SK-N-SH treated with all-trans-retinoic acid at 6 μM for 48 hours (cell line): ENCODE measurements around the gene URM1.
"Not testable (repeated sequence)": the region's sequence is repeated elsewhere in the genome, so short reads cannot be mapped to it uniquely, and the experiment has no call there.

Experiments used
- ATAC-seq: fragments of 200-7000 bp; cut with Tn5 transposase; 3 replicates; pipeline ENCODE4 v1.9.1; 2020; ENCODE audit warnings: mild to moderate bottlenecking, moderate library complexity
- ARNTL ChIP-seq: fragments of 450-650 bp; formaldehyde crosslinking; IDR thresholded peaks from 2 replicates; pipeline ENCODE4 v1.5.0; 2020; ENCODE audit warnings: low read depth, mild to moderate bottlenecking, moderate library complexity, borderline replicate concordance
- CSDC2 ChIP-seq: fragments of 250-450 bp; sonication (Bioruptor Pico); IDR thresholded peaks from 2 replicates; pipeline ENCODE4 v1.5.0; 2020; ENCODE audit warnings: mild to moderate bottlenecking, moderate library complexity
- ESRRG ChIP-seq: fragments of 250-450 bp; sonication (Bioruptor Pico); IDR thresholded peaks from 2 replicates; pipeline ENCODE4 v1.6.1; 2021; ENCODE audit warnings: mild to moderate bottlenecking
- GLIS3 ChIP-seq: fragments of 250-450 bp; sonication (Bioruptor Pico); IDR thresholded peaks from 2 replicates; pipeline ENCODE4 v1.5.0; 2020; ENCODE audit warnings: mild to moderate bottlenecking, moderate library complexity
- ISL1 ChIP-seq: fragments of 250-450 bp; sonication (Bioruptor Pico); IDR thresholded peaks from 2 replicates; pipeline ENCODE4 v2.1.2; 2022; ENCODE audit warnings: mild to moderate bottlenecking, moderate library complexity
- OSR1 ChIP-seq: fragments of 250-450 bp; sonication (Bioruptor Pico); IDR thresholded peaks from 2 replicates; pipeline ENCODE4 v1.8.0; 2022; ENCODE audit warnings: moderate library complexity, mild to moderate bottlenecking, inconsistent platforms
- RARB ChIP-seq: fragments of 250-450 bp; sonication (Bioruptor Pico); IDR thresholded peaks from 2 replicates; pipeline ENCODE4 v1.8.0; 2021; ENCODE audit warnings: mild to moderate bottlenecking, moderate library complexity
- SNAI2 ChIP-seq: fragments of 250-450 bp; sonication (Bioruptor Pico); IDR thresholded peaks from 2 replicates; pipeline ENCODE4 v1.5.0; 2020; ENCODE audit warnings: mild to moderate bottlenecking, moderate library complexity
- TCF4 ChIP-seq: fragments of 250-450 bp; sonication (Bioruptor Pico); IDR thresholded peaks from 2 replicates; pipeline ENCODE4 v1.8.0; 2021; ENCODE audit warnings: mild to moderate bottlenecking, moderate library complexity, borderline replicate concordance
- TOX ChIP-seq: fragments of 250-450 bp; sonication (Bioruptor Pico); IDR thresholded peaks from 2 replicates; pipeline ENCODE4 v1.8.0; 2021; ENCODE audit warnings: mild to moderate bottlenecking, moderate library complexity, borderline replicate concordance
- ZC3H10 ChIP-seq: fragments of 250-450 bp; sonication (Bioruptor Pico); IDR thresholded peaks from 2 replicates; pipeline ENCODE4 v1.5.1; 2021; ENCODE audit warnings: mild to moderate bottlenecking, moderate library complexity
- ZFP3 ChIP-seq: fragments of 250-450 bp; sonication (Bioruptor Pico); IDR thresholded peaks from 2 replicates; pipeline ENCODE4 v1.5.0; 2020; ENCODE audit warnings: mild to moderate bottlenecking, moderate library complexity
- ZFP30 ChIP-seq: fragments of 450-650 bp; formaldehyde crosslinking; IDR thresholded peaks from 2 replicates; pipeline ENCODE4 v1.5.0; 2022; ENCODE audit warnings: mild to moderate bottlenecking, moderate library complexity
- ZNF70 ChIP-seq: fragments of 450-650 bp; formaldehyde crosslinking; IDR thresholded peaks from 2 replicates; pipeline ENCODE4 v1.5.0; 2020; ENCODE audit warnings: mild to moderate bottlenecking, moderate library complexity
- ZNF8 ChIP-seq: fragments of 450-650 bp; formaldehyde crosslinking; IDR thresholded peaks from 2 replicates; pipeline ENCODE4 v1.5.0; 2020; ENCODE audit warnings: mild to moderate bottlenecking, moderate library complexity
- TF ChIP-seq, protein P1 (sequence below): fragments of 250-450 bp; sonication (Bioruptor Pico); IDR thresholded peaks from 2 replicates; pipeline ENCODE4 v1.5.0; 2020; ENCODE audit warnings: mild to moderate bottlenecking, moderate library complexity
- TF ChIP-seq, protein P2 (sequence below): fragments of 250-450 bp; sonication (Bioruptor Pico); IDR thresholded peaks from 2 replicates; pipeline ENCODE4 v1.8.0; 2020; ENCODE audit warnings: mild to moderate bottlenecking, moderate library complexity, borderline replicate concordance
- TF ChIP-seq, protein P3 (sequence below): fragments of 250-450 bp; sonication (Bioruptor Pico); IDR thresholded peaks from 2 replicates; pipeline ENCODE4 v1.8.0; 2021; ENCODE audit warnings: low read depth, mild to moderate bottlenecking, moderate library complexity, borderline replicate concordance
- TF ChIP-seq, protein P4 (sequence below): fragments of 250-450 bp; sonication (Bioruptor Pico); IDR thresholded peaks from 2 replicates; pipeline ENCODE4 v1.5.1; 2021; ENCODE audit warnings: mild to moderate bottlenecking, moderate library complexity

URM1 gene

DNA sequence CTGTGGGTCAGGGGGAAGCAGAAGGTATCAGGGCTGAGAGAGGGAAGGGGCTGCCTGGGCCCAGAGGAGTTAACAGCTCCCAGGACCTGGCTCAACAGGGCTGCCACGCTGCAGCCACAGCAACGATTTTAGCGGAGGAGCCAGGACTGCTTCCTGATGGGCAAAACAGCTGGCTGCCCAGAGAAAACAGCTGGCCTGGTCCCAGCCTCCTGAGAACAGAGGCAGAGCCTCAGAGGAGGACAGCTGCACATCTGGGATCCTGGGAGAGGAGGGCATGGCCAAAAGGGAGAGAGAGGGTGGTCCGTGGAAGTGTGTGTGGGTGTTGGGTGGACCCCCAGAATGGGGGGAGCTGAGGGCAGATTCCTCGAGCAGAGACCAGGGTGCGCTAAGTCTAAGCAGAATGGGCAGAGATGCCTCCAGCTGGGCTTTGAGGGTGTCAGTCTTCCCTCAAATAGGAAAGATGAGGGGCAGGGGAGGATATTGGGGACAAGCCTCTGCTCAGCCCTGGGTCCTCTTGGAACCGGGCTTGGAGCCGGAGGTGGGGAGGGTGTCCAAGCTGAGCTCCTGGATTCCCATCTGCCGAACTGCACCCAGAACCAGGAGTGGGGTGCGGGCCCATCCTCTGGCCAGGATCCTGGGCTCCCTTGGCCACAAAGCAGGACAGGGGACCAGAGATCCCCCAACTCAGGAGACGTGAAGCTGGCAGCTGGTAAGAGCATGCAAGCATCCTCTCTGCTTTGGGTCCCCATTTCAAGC is 40.4 kb downstream of the URM1 start:
- no peak for ATAC-seq
- TF ChIP-seq ISL1 (CRISPR knock-in tag) (no peak), ZFP3 (CRISPR knock-in tag) (no peak), SNAI2 (CRISPR knock-in tag) (no peak), ZC3H10 (CRISPR knock-in tag) (no peak), GLIS3 (CRISPR knock-in tag) (no peak), OSR1 (CRISPR knock-in tag) (no peak), ARNTL (CRISPR knock-in tag) (no peak), ZNF8 (CRISPR knock-in tag) (no peak), ZFP30 (no peak), ZNF70 (CRISPR knock-in tag) (no peak)
- TF ChIP-seq, protein P1, sequence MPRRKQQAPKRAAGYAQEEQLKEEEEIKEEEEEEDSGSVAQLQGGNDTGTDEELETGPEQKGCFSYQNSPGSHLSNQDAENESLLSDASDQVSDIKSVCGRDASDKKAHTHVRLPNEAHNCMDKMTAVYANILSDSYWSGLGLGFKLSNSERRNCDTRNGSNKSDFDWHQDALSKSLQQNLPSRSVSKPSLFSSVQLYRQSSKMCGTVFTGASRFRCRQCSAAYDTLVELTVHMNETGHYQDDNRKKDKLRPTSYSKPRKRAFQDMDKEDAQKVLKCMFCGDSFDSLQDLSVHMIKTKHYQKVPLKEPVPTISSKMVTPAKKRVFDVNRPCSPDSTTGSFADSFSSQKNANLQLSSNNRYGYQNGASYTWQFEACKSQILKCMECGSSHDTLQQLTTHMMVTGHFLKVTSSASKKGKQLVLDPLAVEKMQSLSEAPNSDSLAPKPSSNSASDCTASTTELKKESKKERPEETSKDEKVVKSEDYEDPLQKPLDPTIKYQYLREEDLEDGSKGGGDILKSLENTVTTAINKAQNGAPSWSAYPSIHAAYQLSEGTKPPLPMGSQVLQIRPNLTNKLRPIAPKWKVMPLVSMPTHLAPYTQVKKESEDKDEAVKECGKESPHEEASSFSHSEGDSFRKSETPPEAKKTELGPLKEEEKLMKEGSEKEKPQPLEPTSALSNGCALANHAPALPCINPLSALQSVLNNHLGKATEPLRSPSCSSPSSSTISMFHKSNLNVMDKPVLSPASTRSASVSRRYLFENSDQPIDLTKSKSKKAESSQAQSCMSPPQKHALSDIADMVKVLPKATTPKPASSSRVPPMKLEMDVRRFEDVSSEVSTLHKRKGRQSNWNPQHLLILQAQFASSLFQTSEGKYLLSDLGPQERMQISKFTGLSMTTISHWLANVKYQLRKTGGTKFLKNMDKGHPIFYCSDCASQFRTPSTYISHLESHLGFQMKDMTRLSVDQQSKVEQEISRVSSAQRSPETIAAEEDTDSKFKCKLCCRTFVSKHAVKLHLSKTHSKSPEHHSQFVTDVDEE (CRISPR knock-in tag) = no peak
- TF ChIP-seq, protein P2, sequence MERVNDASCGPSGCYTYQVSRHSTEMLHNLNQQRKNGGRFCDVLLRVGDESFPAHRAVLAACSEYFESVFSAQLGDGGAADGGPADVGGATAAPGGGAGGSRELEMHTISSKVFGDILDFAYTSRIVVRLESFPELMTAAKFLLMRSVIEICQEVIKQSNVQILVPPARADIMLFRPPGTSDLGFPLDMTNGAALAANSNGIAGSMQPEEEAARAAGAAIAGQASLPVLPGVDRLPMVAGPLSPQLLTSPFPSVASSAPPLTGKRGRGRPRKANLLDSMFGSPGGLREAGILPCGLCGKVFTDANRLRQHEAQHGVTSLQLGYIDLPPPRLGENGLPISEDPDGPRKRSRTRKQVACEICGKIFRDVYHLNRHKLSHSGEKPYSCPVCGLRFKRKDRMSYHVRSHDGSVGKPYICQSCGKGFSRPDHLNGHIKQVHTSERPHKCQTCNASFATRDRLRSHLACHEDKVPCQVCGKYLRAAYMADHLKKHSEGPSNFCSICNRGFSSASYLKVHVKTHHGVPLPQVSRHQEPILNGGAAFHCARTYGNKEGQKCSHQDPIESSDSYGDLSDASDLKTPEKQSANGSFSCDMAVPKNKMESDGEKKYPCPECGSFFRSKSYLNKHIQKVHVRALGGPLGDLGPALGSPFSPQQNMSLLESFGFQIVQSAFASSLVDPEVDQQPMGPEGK (CRISPR knock-in tag) = no peak

DNA sequence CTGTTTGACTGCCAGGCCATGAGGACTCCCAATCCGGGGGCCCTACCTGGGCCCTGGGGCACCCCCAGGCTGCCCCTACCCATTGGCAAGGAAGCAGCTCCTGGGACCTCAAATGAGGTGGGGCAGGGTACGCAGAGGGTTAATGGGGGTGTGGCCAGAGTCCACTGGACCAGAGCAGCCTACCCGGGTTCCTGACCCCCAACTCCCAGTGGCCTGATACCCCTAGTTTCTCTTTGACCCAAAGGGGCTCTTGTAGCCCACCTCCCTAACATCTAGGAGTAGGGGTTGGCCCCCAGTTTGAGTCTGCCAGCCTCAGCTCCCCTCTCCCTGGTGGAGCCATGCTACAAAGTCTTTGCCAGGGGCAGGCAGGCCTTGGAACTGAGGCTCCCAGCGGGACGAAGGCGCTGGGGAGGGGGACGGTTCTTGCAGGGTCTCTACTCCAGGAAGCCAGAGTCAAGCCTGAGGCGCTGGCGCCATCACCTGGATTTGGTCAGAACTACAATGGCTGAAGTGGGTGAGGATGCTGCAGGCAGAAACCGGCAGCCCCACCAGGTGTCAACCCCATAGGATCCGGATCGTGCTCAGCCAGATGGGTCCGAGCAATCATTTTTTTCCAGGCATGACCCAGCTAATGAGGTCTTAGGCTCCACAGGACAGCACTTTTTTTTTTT is 41.1 kb downstream of the URM1 start:
- ATAC-seq = peak; percentile 81
- TF ChIP-seq RARB (CRISPR knock-in tag) (no peak), OSR1 (CRISPR knock-in tag) (no peak), ESRRG (CRISPR knock-in tag) (no peak), ZC3H10 (CRISPR knock-in tag) (no peak), CSDC2 (CRISPR knock-in tag) (no peak), GLIS3 (CRISPR knock-in tag) (no peak), TCF4 (no peak), ZNF70 (CRISPR knock-in tag) (no peak), TOX (CRISPR knock-in tag) (no peak)
- TF ChIP-seq, protein P3, sequence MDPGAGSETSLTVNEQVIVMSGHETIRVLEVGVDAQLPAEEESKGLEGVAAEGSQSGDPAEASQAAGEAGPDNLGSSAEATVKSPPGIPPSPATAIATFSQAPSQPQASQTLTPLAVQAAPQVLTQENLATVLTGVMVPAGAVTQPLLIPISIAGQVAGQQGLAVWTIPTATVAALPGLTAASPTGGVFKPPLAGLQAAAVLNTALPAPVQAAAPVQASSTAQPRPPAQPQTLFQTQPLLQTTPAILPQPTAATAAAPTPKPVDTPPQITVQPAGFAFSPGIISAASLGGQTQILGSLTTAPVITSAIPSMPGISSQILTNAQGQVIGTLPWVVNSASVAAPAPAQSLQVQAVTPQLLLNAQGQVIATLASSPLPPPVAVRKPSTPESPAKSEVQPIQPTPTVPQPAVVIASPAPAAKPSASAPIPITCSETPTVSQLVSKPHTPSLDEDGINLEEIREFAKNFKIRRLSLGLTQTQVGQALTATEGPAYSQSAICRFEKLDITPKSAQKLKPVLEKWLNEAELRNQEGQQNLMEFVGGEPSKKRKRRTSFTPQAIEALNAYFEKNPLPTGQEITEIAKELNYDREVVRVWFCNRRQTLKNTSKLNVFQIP = no peak
- TF ChIP-seq, protein P4, sequence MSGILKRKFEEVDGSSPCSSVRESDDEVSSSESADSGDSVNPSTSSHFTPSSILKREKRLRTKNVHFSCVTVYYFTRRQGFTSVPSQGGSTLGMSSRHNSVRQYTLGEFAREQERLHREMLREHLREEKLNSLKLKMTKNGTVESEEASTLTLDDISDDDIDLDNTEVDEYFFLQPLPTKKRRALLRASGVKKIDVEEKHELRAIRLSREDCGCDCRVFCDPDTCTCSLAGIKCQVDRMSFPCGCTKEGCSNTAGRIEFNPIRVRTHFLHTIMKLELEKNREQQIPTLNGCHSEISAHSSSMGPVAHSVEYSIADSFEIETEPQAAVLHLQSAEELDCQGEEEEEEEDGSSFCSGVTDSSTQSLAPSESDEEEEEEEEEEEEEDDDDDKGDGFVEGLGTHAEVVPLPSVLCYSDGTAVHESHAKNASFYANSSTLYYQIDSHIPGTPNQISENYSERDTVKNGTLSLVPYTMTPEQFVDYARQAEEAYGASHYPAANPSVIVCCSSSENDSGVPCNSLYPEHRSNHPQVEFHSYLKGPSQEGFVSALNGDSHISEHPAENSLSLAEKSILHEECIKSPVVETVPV = no peak
- TF ChIP-seq, protein P1 (CRISPR knock-in tag) = no peak

DNA sequence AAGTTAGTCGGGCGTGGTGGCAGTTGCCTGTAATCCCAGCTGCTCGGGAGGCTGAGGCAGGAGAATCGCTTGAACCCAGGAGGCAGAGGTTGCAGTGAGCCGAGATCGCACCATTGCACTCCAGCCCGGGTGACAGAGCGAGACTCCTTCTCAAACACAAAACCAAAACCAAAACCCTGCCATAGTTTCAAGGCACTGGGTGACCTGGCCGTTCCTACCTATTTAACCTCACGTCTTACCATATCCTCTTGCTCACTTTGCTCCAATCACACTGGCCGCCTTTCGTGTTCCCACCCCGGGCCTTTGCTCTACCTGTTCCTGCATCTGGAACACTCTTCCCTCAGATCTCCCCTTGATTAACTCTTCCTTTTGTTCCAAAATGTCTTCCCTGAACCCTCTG is 42.6 kb downstream of the URM1 start:
- ATAC-seq = not testable (repeated sequence)
